Sciatic nerve (tissue), 2 donors: ENCODE results near the gene ESR1. TPM values are rescaled to one million over a fixed set of nuclear protein-coding genes. Genes with fewer than 3 reads are reported as not detected.
"Not testable (repeated sequence)": the region's sequence is repeated elsewhere in the genome, so short reads cannot be mapped to it uniquely, and the experiment has no call there.

Experiments used
- ATAC-seq: fragments of 200-7000 bp; cut with Tn5 transposase; one replicate; pipeline ENCODE4 v1.9.1; 2020; ENCODE audit warnings: mild to moderate bottlenecking, moderate library complexity
- DNase-seq: peaks from one replicate; pipeline ENCODE4 v3.0.0-alpha.2; 2020; ENCODE audit warnings: low spot score
- intact Hi-C: fragments of 100-400 bp; cut with DNase I; formaldehyde crosslinking; loops from one replicate; pipeline ENCODE4 v1.14.2; 2022
- total RNA-seq: library from RNA; stranded (reverse); fragmentation: NEBNext Ultra II Directional; extraction: Animal tissue kit (Norgen Biotek cat#: 25700); gene quantifications from one replicate; pipeline ENCODE4 v1.2.1, GENCODE V29; 2021
- donor health status: DM: no; HTN: no; CAD: no.
- donor health status: DM: no; HTN: no; CAD: no.

Gene ESR1
- total RNA-seq, 1 donor from 2014 or later, result 16.5 TPM

DNA sequence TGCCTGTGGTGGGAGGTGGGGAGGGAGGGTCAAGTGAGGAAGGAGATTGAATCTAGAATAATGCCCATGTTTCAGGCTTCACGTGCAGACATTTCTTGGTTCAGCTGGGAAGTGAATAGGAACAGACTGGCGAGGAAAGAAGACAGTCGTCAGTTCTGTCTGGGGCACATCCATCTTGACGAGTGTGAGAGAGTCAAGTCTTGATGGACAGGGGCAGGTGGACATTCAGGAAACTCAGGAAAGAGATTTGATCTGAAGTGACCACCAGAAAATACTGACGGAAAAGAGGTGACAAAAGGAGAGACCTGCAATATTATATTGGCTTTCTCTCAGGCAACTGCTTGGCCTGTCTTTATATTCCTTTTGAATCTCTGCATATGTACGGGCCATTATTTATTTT, 68.6 kb downstream of the ESR1 start:
- DNase-seq, result no peak
- intact Hi-C loops, result no loop called here
- no peak for ATAC-seq

GRCh38 chr6:151877458-151877857, 70.0 kb downstream of the ESR1 start:
- intact Hi-C loops, result no loop called here
- ATAC-seq (no peak), DNase-seq (no peak)

DNA sequence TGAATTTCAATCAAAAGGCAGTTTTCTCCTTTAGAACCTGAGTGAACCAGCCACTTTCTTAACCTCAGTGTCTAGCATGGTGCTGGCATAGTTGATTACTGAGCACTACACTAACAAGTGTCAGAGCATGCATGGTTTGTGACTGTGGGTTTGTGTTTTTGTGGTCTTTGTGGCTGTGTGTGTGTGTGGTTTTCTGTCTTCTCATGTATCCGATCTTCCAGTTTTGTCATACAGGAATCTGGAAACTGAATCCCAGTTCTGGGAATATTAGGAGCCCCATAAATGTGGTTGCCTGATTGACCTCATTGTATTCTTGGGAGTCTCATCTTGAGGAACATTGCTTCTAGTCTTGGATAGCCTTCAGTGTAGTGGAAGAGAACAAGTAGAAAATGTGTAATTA, 73.7 kb downstream of the ESR1 start:
- no peak for DNase-seq
- intact Hi-C loops, result no loop called here
- ATAC-seq, result no peak

- ATAC-seq, result no peak
- no peak for DNase-seq
- intact Hi-C loops, result no loop called here
These were observed 74.7 kb downstream of the ESR1 start for GRCh38 chr6:151882206-151882605.

DNA sequence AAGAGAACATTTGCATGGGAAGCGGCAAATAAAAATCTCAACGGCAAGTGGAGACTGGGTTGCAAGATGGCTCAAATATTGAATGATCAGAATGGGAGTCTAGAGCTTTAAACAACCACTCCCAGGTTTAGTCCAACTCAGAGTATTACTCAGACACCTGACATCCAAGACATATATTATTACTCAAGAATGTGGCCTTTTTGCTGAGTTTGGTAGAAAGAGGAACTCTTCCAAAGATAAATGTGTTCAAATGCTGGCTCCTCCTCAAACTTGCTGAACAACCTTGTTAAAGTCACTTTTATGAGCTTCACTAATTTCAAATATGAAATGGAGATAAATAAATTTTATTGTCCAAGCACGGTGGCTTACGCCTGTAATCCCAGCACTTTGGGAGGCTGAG, 77.8 kb downstream of the ESR1 start:
- ATAC-seq, result no peak
- intact Hi-C loops, result no loop called here
- no peak for DNase-seq

DNA sequence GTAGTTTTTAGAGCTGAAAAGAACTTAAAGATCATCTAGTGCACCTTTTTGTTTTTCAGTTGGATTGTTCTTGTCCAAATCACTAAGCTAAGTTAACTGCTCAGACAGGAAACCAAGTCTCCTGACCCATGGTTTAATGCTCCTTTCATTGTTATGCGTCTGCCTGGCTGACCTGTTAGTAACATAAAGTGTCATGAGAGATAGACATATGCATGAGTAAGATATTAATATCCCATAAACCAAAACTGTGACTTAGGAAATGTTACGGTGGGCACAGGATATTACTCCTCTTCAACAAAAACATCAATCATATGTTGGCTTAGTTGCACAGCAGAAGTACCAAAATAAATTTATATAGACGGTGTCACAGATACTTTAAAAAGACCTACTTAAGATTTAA, 84.0 kb downstream of the ESR1 start:
- no peak for DNase-seq
- ATAC-seq, result no peak
- intact Hi-C loops, result no loop called here

- ATAC-seq, DNase-seq, intact Hi-C loops: not testable (repeated sequence)
These were observed 86.9 kb downstream of the ESR1 start for GRCh38 chr6:151894426-151894825.

DNA sequence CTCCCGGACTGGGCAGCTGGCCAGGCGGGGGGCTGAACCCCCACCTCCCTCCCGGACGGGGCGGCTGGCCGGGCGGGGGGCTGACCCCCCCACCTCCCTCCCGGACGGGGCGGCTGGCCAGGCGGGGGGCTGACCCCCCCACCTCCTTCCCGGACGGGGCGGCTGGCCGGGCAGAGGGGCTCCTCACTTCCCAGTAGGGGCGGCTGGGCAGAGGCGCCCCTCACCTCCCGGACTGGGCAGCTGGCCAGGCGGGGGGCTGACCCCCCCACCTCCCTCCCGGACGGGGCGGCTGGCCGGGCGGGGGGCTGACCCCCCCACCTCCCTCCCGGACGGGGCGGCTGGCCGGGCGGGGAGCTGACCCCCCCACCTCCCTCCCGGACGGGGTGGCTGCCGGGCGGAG, 91.7 kb downstream of the ESR1 start:
- intact Hi-C loops, ATAC-seq, DNase-seq: not testable (repeated sequence)

DNA sequence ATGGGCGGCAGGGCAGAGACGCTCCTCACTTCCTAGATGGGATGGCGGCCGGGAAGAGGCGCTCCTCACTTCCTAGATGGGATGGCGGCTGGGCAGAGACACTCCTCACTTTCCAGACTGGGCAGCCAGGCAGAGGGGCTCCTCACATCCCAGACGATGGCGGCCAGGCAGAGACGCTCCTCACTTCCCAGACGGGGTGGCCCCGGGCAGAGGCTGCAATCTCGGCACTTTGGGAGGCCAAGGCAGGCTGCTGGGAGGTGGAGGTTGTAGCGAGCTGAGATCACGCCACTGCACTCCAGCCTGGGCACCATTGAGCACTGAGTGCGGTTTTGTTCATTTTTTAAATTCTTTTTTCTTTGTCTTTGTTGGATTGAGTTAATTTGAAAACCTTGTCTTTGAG, 92.3 kb downstream of the ESR1 start:
- DNase-seq, intact Hi-C loops, ATAC-seq: not testable (repeated sequence)

DNA sequence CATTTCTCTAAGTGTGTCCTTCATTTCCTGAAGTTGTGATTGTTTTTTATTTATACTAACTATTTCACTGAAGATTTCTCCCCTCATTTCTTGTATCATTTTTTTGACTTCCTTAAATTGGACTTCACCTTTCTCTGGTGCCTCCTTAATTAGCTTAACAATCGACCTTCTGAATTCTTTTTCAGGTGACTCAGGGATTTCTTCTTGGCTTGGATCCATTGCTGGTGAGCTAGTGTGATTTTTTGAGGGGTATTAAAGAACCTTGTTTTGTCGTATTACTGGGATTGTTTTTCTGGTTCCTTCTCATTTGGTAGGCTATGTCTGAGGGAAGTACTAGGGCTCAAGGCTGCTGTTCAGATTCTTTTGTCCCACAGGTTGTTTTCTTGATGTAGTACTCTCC, 92.8 kb downstream of the ESR1 start:
- intact Hi-C loops, result no loop called here
- DNase-seq (no peak), ATAC-seq (no peak)

GRCh38 chr6:151901009-151901411, 93.5 kb downstream of the ESR1 start:
- intact Hi-C loops, result no loop called here
- no peak for ATAC-seq
- DNase-seq, result no peak

- intact Hi-C loops, result no loop called here
- DNase-seq, result no peak
- ATAC-seq, result no peak
These were observed 97.1 kb downstream of the ESR1 start for GRCh38 chr6:151904631-151905030.

- intact Hi-C loops, result no loop called here
- ATAC-seq (no peak), DNase-seq (no peak)
These were observed 97.6 kb downstream of the ESR1 start for GRCh38 chr6:151905072-151905471.

- no peak for DNase-seq
- intact Hi-C loops, result no loop called here
- no peak for ATAC-seq
These were observed 98.4 kb downstream of the ESR1 start for GRCh38 chr6:151905854-151906253.

DNA sequence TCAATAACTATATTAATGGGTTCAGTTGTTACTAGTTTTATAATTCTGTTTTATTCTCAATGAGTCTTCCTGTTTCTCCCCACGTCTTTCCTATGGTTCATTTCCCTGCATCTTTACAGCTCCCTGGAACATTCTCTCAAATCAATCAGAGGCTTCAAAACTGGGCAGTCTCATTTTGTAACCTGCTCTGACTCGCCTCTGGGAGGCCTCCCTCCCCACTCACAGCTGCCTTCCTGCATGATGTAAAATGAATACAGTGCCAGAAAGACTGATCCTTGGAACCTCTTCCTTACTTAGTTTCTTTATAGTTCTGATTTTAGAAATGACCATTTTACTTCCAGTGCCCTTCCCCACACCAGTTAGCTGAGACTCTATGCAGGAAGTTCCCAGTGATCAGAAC, 103.9 kb downstream of the ESR1 start:
- DNase-seq (no peak), ATAC-seq (no peak)
- intact Hi-C loops, result no loop called here

DNA sequence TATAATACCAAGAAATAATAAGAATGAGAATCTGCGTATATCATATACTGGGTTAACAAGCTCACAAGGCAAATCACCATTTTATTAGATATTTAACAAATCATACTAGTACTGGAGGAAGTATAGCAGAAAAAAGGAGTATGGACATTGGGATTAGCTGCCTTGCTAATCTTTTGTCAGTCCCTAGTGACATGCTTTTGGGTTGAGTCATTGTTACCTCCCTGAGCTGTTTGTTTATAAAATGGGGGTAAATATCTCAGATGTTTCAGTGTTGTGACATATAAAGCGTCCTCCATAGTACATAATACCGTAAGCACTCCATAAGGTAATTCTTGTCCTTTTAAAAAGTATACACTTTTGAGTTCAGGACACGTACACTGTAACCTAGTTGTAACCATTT, 107.0 kb downstream of the ESR1 start:
- intact Hi-C loops, result no loop called here
- ATAC-seq, result no peak
- DNase-seq, result no peak

- no peak for DNase-seq
- ATAC-seq, result no peak
- intact Hi-C loops, result no loop called here
These were observed 108.6 kb downstream of the ESR1 start for GRCh38 chr6:151916075-151916474.

DNA sequence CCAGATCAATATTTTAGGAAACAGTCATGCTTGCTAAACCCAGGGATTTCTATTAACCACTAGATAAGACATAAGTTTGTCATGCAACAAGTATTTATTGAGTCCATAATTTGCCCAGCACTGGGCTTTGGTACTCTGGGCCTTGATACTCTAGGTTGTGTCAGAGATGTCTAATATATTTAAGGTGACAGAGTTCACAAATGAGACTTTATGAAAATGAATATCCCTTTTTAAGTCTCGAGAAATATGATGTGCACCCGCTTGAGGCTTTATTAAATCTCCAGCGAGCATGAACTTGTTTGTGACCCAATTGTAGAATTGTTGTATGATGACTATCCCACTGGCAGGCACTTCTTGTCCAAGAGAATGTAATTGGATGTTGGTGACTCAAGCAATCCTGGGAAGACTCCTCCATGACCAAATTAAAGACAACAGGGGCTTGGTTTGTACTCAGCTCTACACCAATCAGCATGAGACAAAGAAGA, 109.2 kb downstream of the ESR1 start:
- intact Hi-C loops, result no loop called here
- ATAC-seq, result peak; percentile 90
- no peak for DNase-seq

GRCh38 chr6:151917531-151918329, 110.2 kb downstream of the ESR1 start:
- intact Hi-C loops, result no loop called here
- no peak for DNase-seq
- ATAC-seq, result peak; percentile 87

DNA sequence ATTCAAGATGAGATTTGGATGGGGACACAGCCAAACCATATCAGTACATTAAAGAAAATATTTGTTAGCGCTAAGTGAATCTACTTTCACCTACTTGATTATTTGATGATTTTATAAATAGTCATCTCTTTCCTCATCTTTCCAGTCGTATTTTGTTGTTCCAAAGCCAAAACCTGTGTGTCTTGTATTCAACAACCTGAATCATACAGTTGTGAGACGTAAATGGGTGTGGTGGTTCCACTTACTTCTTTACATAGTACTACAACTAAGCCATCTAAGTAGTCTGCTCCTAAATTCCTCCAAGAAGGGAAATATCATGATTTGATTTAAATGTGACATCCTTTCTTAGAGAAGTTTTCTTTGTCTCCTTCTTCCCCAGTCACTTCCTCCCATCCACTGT, 132.8 kb downstream of the ESR1 start:
- ATAC-seq (no peak), DNase-seq (no peak)
- intact Hi-C loops, result no loop called here
